Adipocyte (in vitro differentiated cells): ENCODE results near the gene GNB5.
"Not testable (repeated sequence)": the region's sequence is repeated elsewhere in the genome, so short reads cannot be mapped to it uniquely, and the experiment has no call there.

Source experiments
- DNase-seq: peaks from one replicate; pipeline ENCODE4 v3.0.0-alpha.2; 2015; ENCODE audit warnings: low read depth
- H3K27me3 ChIP-seq: replicated peaks from 2 replicates; pipeline ENCODE4 v1.7.0; 2013; ENCODE audit warnings: mild to moderate bottlenecking, low read length, moderate library complexity; ENCODE audit not compliant: control insufficient read depth, insufficient read depth
- H3K36me3 ChIP-seq: 2 replicates; pipeline ENCODE4 v1.7.0; 2013; ENCODE audit warnings: low read length, mild to moderate bottlenecking, moderate library complexity; ENCODE audit not compliant: control insufficient read depth, insufficient read depth, severe bottlenecking
- H3K4me1 ChIP-seq: 2 replicates; pipeline ENCODE4 v1.7.0; 2013; ENCODE audit warnings: mild to moderate bottlenecking, low read length, moderate library complexity; ENCODE audit not compliant: control insufficient read depth, insufficient read depth
- H3K4me3 ChIP-seq: 2 replicates; pipeline ENCODE4 v1.7.0; 2013; ENCODE audit warnings: mild to moderate bottlenecking, low read length, moderate library complexity
- H3K9ac ChIP-seq: 2 replicates; pipeline ENCODE4 v1.7.0; 2013; ENCODE audit warnings: mild to moderate bottlenecking, low read length, moderate library complexity
- H3K9me3 ChIP-seq: 2 replicates; pipeline ENCODE4 v1.7.0; 2013; ENCODE audit warnings: mild to moderate bottlenecking, low read length, moderate library complexity; ENCODE audit not compliant: control insufficient read depth

Gene GNB5

GRCh38 chr15:52191207-52191606 lies at the start of gene GNB5:
Gene GNB5 (minus strand): TSS chr15:52191392. CDS start chr15:52184676, 6,716 bp downstream.
- Histone ChIP-seq H3K36me3 (no peaks in the 10 kb centered on the region), H3K4me1 (peaks cover 7% of the 10 kb centered on the region), H3K9me3 (no peaks in the 10 kb centered on the region), H3K4me3 (no peak within 1 kb of the TSS), H3K9ac (no peak within 1 kb of the TSS), H3K27me3 (no peaks in the 10 kb centered on the region)
- no peak for DNase-seq

DNA sequence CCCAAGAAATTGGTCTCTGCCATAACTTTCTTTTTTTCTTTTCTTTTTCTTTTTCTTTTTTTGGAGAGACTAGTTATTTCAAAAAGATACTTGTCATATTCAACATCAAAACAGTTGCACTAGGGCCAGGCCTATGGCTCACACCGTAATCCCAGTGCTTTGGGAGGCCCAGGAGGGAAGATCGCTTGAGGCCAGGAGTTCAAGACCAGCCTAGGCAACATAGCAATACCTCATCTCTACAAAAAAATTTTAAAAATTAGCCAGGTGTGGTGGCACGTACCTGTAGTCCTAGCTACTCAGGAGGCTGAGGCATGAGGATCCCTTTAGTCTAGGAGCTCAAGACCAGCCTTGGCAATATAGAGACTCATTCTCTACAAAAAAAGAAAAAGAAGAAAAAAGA lies 49.0 kb upstream of the GNB5 start:
- no peak overlapping the region for H3K9ac ChIP-seq
- no peaks in the 10 kb centered on the region for H3K27me3 ChIP-seq
- no peak overlapping the region for H3K4me3 ChIP-seq
- no peaks in the 10 kb centered on the region for H3K9me3 ChIP-seq
- DNase-seq: no peak
- H3K36me3 ChIP-seq: no peaks in the 10 kb centered on the region
- no peaks in the 10 kb centered on the region for H3K4me1 ChIP-seq

- H3K36me3 ChIP-seq, H3K9me3 ChIP-seq, H3K4me1 ChIP-seq, H3K4me3 ChIP-seq, H3K9ac ChIP-seq, H3K27me3 ChIP-seq, DNase-seq: not testable (repeated sequence)
Observed at GRCh38 chr15:52238989-52239525, 47.9 kb upstream of the GNB5 start.

GRCh38 chr15:52238149-52238548 lies 47.0 kb upstream of the GNB5 start:
- Histone ChIP-seq H3K4me3 (no peak overlapping the region), H3K27me3 (no peaks in the 10 kb centered on the region), H3K4me1 (peaks cover 10% of the 10 kb centered on the region), H3K36me3 (no peaks in the 10 kb centered on the region), H3K9ac (no peak overlapping the region), H3K9me3 (no peaks in the 10 kb centered on the region)
- no peak for DNase-seq

GRCh38 chr15:52236013-52236412 lies 44.8 kb upstream of the GNB5 start:
- Histone ChIP-seq H3K4me3 (no peak overlapping the region), H3K27me3 (no peaks in the 10 kb centered on the region), H3K36me3 (no peaks in the 10 kb centered on the region), H3K9me3 (no peaks in the 10 kb centered on the region), H3K4me1 (peaks cover 10% of the 10 kb centered on the region), H3K9ac (no peak overlapping the region)
- DNase-seq: no peak

GRCh38 chr15:52234596-52235541 lies 43.7 kb upstream of the GNB5 start:
- Histone ChIP-seq H3K9me3 (no peaks in the 10 kb centered on the region), H3K4me3 (no peak overlapping the region), H3K4me1 (peaks cover 10% of the 10 kb centered on the region), H3K27me3 (no peaks in the 10 kb centered on the region), H3K36me3 (no peaks in the 10 kb centered on the region), H3K9ac (no peak overlapping the region)
- no peak for DNase-seq

GRCh38 chr15:52233405-52233804 lies 42.2 kb upstream of the GNB5 start:
- no peak for DNase-seq
- H3K27me3 ChIP-seq: no peaks in the 10 kb centered on the region
- no peaks in the 10 kb centered on the region for H3K36me3 ChIP-seq
- H3K4me3 ChIP-seq: peak overlapping the region; percentile 33
- H3K4me1 ChIP-seq: peaks cover 10% of the 10 kb centered on the region
- H3K9me3 ChIP-seq: no peaks in the 10 kb centered on the region
- H3K9ac ChIP-seq: no peak overlapping the region

- no peaks in the 10 kb centered on the region for H3K9me3 ChIP-seq
- H3K4me1 ChIP-seq: peaks cover 10% of the 10 kb centered on the region
- DNase-seq: peak; percentile 25
- no peak overlapping the region for H3K4me3 ChIP-seq
- no peak overlapping the region for H3K9ac ChIP-seq
- H3K27me3 ChIP-seq: no peaks in the 10 kb centered on the region
- H3K36me3 ChIP-seq: no peaks in the 10 kb centered on the region
Observed at GRCh38 chr15:52232327-52232726, 41.1 kb upstream of the GNB5 start.

GRCh38 chr15:52230073-52230472 lies 38.9 kb upstream of the GNB5 start:
- Histone ChIP-seq H3K4me1 (peaks cover 10% of the 10 kb centered on the region), H3K36me3 (no peaks in the 10 kb centered on the region), H3K9ac (no peak overlapping the region), H3K27me3 (no peaks in the 10 kb centered on the region), H3K4me3 (no peak overlapping the region), H3K9me3 (no peaks in the 10 kb centered on the region)
- no peak for DNase-seq

DNA sequence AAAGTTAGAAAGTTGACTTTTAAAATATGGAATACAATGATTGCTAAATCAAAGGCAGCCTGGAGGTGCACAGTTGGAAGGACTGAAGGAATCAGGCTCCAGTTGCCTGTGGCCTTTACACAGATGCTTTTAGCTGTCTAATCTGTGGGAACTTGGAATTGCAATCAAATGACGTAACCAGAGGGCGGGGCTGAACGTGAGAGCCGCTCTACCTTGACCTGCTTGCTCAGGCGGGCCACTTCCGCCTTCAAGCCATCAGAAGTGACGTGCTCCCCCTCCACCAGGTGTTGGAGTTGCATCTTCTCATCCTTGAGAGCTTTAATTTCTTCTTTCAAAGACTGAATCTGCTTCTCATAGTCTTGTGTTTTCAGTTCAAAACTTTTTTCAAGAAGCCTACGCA lies 37.7 kb upstream of the GNB5 start:
- no peaks in the 10 kb centered on the region for H3K9me3 ChIP-seq
- H3K9ac ChIP-seq: no peak overlapping the region
- no peak overlapping the region for H3K4me3 ChIP-seq
- no peaks in the 10 kb centered on the region for H3K36me3 ChIP-seq
- no peak for DNase-seq
- peaks cover 8% of the 10 kb centered on the region for H3K4me1 ChIP-seq
- no peaks in the 10 kb centered on the region for H3K27me3 ChIP-seq

DNA sequence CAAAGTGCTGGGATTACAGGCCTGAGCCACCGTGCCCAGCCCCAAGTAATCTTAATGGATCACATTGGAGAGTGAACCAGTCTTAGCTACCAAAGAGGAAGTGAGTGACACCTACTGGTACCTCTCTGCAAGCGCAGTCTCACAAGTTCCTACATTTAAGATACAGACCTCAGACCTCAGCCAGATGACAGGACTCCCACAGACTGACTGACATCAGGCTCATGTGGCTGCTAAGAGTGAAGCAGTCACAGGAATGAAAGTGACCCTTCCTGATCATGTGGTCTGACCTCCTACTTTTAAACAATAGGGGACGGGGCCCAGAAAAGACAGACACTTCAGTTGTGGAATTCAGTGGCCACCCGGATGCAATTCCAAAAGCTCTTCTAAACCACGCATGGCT lies 36.3 kb upstream of the GNB5 start:
- DNase-seq: peak; percentile 92
- H3K9ac ChIP-seq: no peak overlapping the region
- no peaks in the 10 kb centered on the region for H3K36me3 ChIP-seq
- no peaks in the 10 kb centered on the region for H3K4me1 ChIP-seq
- no peak overlapping the region for H3K4me3 ChIP-seq
- no peaks in the 10 kb centered on the region for H3K9me3 ChIP-seq
- no peaks in the 10 kb centered on the region for H3K27me3 ChIP-seq
